GM12878 (cell line): Measurements from ENCODE around the gene RENBP.

Experiments
- CBFB ChIP-seq: IDR thresholded peaks from 2 replicates; pipeline ENCODE4 v1.6.1; 2016; ENCODE audit warnings: antibody characterized with exemption, low read depth
- CBX5 ChIP-seq: sonication (generic); IDR thresholded peaks from 2 replicates; pipeline ENCODE4 v1.6.1; 2016; ENCODE audit warnings: low read depth, moderate library complexity, mild to moderate bottlenecking, inconsistent platforms
- EP300 ChIP-seq, 2 experiments: fragments of 150-350 bp in 1 of 2; IDR thresholded peaks; 2 replicates each; pipeline ENCODE4 v1.6.1; 2011 to 2012; ENCODE audit warnings: low read depth in 2 of 2, low read length in 2 of 2, borderline replicate concordance in 1 of 2, improper control_type of control experiment in 1 of 2, inconsistent platforms in 1 of 2; ENCODE audit not compliant: control insufficient read depth in 1 of 2
- SIX5 ChIP-seq: IDR thresholded peaks from 2 replicates; pipeline ENCODE4 v1.6.1; 2011; ENCODE audit warnings: mild to moderate bottlenecking, low read depth, low read length, moderate library complexity; ENCODE audit not compliant: severe bottlenecking
- SMC3 ChIP-seq: IDR thresholded peaks from 2 replicates; pipeline ENCODE4 v1.6.1; 2011; ENCODE audit warnings: low read length, improper control_type of control experiment, borderline replicate concordance
- TF ChIP-seq, protein P1 (sequence below), 3 experiments: IDR thresholded peaks in 2 of 3; conservative IDR thresholded peaks in 1 of 3; 2 replicates each; pipeline ENCODE4 v1.5.1; 2011; ENCODE audit warnings: low read depth in 3 of 3, low read length in 3 of 3, mild to moderate bottlenecking in 3 of 3, control low read depth in 2 of 3, moderate library complexity in 2 of 3, inconsistent platforms in 1 of 3, mixed read lengths in 1 of 3; ENCODE audit not compliant: control insufficient read depth in 2 of 3, insufficient read depth in 1 of 3; ENCODE audit errors: extremely low read depth in 1 of 3

GRCh38 chrX:153956044-153956907 is 11.8 kb upstream of the RENBP start:
- no peak for TF ChIP-seq EP300 (IDR thresholded peaks at IDR 0.05; ENCODE audit: borderline replicate concordance in 1 of 2, control insufficient read depth in 1 of 2, low read depth in 2 of 2, low read length in 2 of 2)
- TF ChIP-seq, protein P1, sequence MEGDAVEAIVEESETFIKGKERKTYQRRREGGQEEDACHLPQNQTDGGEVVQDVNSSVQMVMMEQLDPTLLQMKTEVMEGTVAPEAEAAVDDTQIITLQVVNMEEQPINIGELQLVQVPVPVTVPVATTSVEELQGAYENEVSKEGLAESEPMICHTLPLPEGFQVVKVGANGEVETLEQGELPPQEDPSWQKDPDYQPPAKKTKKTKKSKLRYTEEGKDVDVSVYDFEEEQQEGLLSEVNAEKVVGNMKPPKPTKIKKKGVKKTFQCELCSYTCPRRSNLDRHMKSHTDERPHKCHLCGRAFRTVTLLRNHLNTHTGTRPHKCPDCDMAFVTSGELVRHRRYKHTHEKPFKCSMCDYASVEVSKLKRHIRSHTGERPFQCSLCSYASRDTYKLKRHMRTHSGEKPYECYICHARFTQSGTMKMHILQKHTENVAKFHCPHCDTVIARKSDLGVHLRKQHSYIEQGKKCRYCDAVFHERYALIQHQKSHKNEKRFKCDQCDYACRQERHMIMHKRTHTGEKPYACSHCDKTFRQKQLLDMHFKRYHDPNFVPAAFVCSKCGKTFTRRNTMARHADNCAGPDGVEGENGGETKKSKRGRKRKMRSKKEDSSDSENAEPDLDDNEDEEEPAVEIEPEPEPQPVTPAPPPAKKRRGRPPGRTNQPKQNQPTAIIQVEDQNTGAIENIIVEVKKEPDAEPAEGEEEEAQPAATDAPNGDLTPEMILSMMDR (IDR thresholded peaks at IDR 0.05 in 2 of 3, conservative IDR thresholded peaks at IDR 0.05 in 1 of 3; ENCODE audit: control insufficient read depth in 2 of 3, extremely low read depth in 1 of 3, insufficient read depth in 1 of 3, low read depth in 3 of 3, low read length in 3 of 3): no peak
- no peak for TF ChIP-seq CBFB
- no peak for TF ChIP-seq SIX5
- no peak for TF ChIP-seq SMC3
- no peak for TF ChIP-seq CBX5
